Pancreas (tissue), 10 donors: ENCODE data around the gene L3MBTL3. TPM values are rescaled to one million over a fixed set of nuclear protein-coding genes. Genes with fewer than 3 reads are reported as not detected.

Experiments used
- ATAC-seq, 4 donors: fragments of 200-7000 bp; cut with Tn5 transposase; one replicate each; pipeline versions ENCODE4 v1.8.0 to v1.9.1; 2020; ENCODE audit warnings: mild to moderate bottlenecking in 4 of 4, moderate library complexity in 4 of 4
- DNase-seq, 6 donors: peaks; one replicate each; pipeline ENCODE4 v3.0.0-alpha.2; 2020
- FAIRE-seq: peaks from 2 replicates; lab custom pipeline; 2012; peaks lifted over from hg19 to GRCh38; lab: Jason Lieb, UNC
- H3K27ac ChIP-seq, 4 donors: fragments of 200-600 bp; sonication (generic); 1 replicate in 3 of 4; 2 replicates in 1 of 4; pipeline versions ENCODE4 v1.5.0 to v1.8.0; 2020
- H3K27me3 ChIP-seq, 4 donors: fragments of 200-600 bp; one replicate each; pipeline ENCODE4 v1.8.0; 2021
- H3K36me3 ChIP-seq, 3 donors: fragments of 200-600 bp; sonication (generic) in 1 of 3; one replicate each; pipeline versions ENCODE4 v1.5.0 to v1.8.0; 2020 to 2021
- H3K4me1 ChIP-seq, 3 donors: fragments of 200-600 bp; one replicate each; pipeline ENCODE4 v1.8.0; 2021
- H3K4me3 ChIP-seq, 4 donors: fragments of 200-600 bp; sonication (generic) in 2 of 4; one replicate each; pipeline versions ENCODE4 v1.5.0 to v1.8.0; 2020 to 2021
- H3K9me3 ChIP-seq, 4 donors: fragments of 200-600 bp; one replicate each; pipeline ENCODE4 v1.8.0; 2021
- CTCF ChIP-seq, 4 donors: fragments of 200-600 bp; sonication (generic) in 3 of 4; IDR thresholded peaks; one replicate each; pipeline versions ENCODE4 v1.5.0 to v1.8.0; 2021; ENCODE audit warnings: antibody characterized with exemption in 4 of 4
- WGBS, 2 donors: extraction: QIAGEN DNeasy Blood & Tissue Kit; methylation state at CpG; one replicate each; pipeline ENCODE4 v1.1.7; 2013; 5-methylcytosine and 5-hydroxymethylcytosine counted together
- intact Hi-C, 3 donors: fragments of 100-400 bp; cut with DNase I; formaldehyde crosslinking; loops; one replicate each; pipeline versions ENCODE4 v1.11.1 to v1.14.2; 2022
- polyA plus RNA-seq, 2 donors: library from polyadenylated mRNA; stranded (reverse); fragments of 200-250 nt; gene quantifications; one replicate each; pipeline ENCODE4 v1.2.3, GENCODE V29; 2013
- total RNA-seq, 6 donors: library from RNA; stranded (reverse); fragmentation: NEBNext Ultra II Directional in 4 of 6; extraction: Animal tissue kit (Norgen Biotek cat#: 25700) in 4 of 6; gene quantifications; one replicate each; pipeline versions ENCODE4 v1.2.1 to v1.2.4, GENCODE V29; 2021 to 2023
- donor health status: healthy with polysubstance abuse.
- donor health status: DM: no; HTN: no; CAD: no; lungs with moderate emphysema.
- donor health status: DM: no; HTN: no; CAD: no.
- donor health status: control.
- donor health status: control.
- donor health status: Bipolar disorder and iron deficiency.
- donor health status: DM: yes; HTN: yes; CAD: no.
- donor health status: DM: no; HTN: no; CAD: no.
- donor health status: DM: no; HTN: no; CAD: no.
- donor health status: DM: yes; HTN: yes; CAD: no.

The L3MBTL3 gene
- total and polyA plus RNA-seq, 8 donors: 0.95 to 5.3 (median 3.1) TPM

- FAIRE-seq (no peak), DNase-seq (peak in 3 of 6 donors; percentile 5 to 62 (median 53)), ATAC-seq (peak in 3 of 4 donors; percentile 1 to 7 (median 7))
- Histone ChIP-seq H3K36me3 (no peaks in the 10 kb centered on the region), H3K27ac (peak overlapping the region in 2 of 4 donors; percentile 37 to 48), H3K27me3 (no peaks in the 10 kb centered on the region), H3K4me1 (no peaks in the 10 kb centered on the region), H3K9me3 (no peaks in the 10 kb centered on the region), H3K4me3 (peak overlapping the region; percentile 57 to 85 (median 72))
- no peak for TF ChIP-seq CTCF (IDR thresholded peaks at IDR 0.05)
- WGBS, 2 donors: 0 to 1% methylated on average over 20 to 54 of the region's 54 CpGs
- intact Hi-C loops: no loop called here
These were observed 454 bp downstream of the L3MBTL3 start for GRCh38 chr6:130018744-130019325.

- no peaks in the 10 kb centered on the region for H3K9me3 ChIP-seq
- no peaks in the 10 kb centered on the region for H3K4me1 ChIP-seq
- H3K4me3 ChIP-seq: peak overlapping the region; percentile 69 to 85 (median 72)
- intact Hi-C loops: no loop called here
- ATAC-seq (peak in 3 of 4 donors; percentile 6 to 34 (median 9)), DNase-seq (peak; percentile 17 to 68 (median 32)), FAIRE-seq (no peak)
- no peak for TF ChIP-seq CTCF (IDR thresholded peaks at IDR 0.05)
- WGBS, 2 donors: 0 to 1% methylated on average over 67 to 116 of the region's 116 CpGs
- H3K27me3 ChIP-seq: no peaks in the 10 kb centered on the region
- no peaks in the 10 kb centered on the region for H3K36me3 ChIP-seq
- H3K27ac ChIP-seq: peak overlapping the region in 3 of 4 donors; percentile 34 to 82 (median 55)
These were observed 1.1 kb downstream of the L3MBTL3 start for GRCh38 chr6:130019326-130020072.

- no peak for TF ChIP-seq CTCF (IDR thresholded peaks at IDR 0.05)
- no peak for FAIRE-seq
- H3K9me3 ChIP-seq: no peaks in the 10 kb centered on the region
- 1% methylated on average over 79 to 84 of the region's 84 CpGs for WGBS, 2 donors
- no peaks in the 10 kb centered on the region for H3K36me3 ChIP-seq
- intact Hi-C loops: no loop called here
- no peaks in the 10 kb centered on the region for H3K27me3 ChIP-seq
- H3K4me1 ChIP-seq: no peaks in the 10 kb centered on the region
- peak; percentile 8 to 72 (median 25) for DNase-seq
- H3K4me3 ChIP-seq: peak overlapping the region; percentile 59 to 85 (median 68)
- H3K27ac ChIP-seq: peak overlapping the region in 2 of 4 donors; percentile 68 to 82
- peak; percentile 25 to 45 (median 38) for ATAC-seq
These were observed 1.9 kb downstream of the L3MBTL3 start for GRCh38 chr6:130020073-130020906.

GRCh38 chr6:130020907-130021629 is 2.7 kb downstream of the L3MBTL3 start:
- ATAC-seq (peak; percentile 86 to 91 (median 88)), FAIRE-seq (peak; percentile 85), DNase-seq (peak; percentile 34 to 85 (median 64))
- Histone ChIP-seq H3K4me1 (no peaks in the 10 kb centered on the region), H3K4me3 (peak overlapping the region; percentile 59 to 85 (median 68)), H3K27ac (peak overlapping the region in 2 of 4 donors; percentile 68 to 82), H3K36me3 (no peaks in the 10 kb centered on the region), H3K27me3 (no peaks in the 10 kb centered on the region), H3K9me3 (no peaks in the 10 kb centered on the region)
- peak; percentile 45 to 70 (median 64) for TF ChIP-seq CTCF (IDR thresholded peaks at IDR 0.05)
- intact Hi-C loops: no loop called here
- WGBS, 2 donors: 5 to 6% methylated on average over 29 of the region's 29 CpGs
